Measurements from ENCODE around the gene RASSF5. TPM values are rescaled to one million over a fixed set of nuclear protein-coding genes. Genes with fewer than 3 reads are reported as not detected.
A peak's percentile ranks its signal among the peaks of the same experiment; 100 is the strongest.

RASSF5 gene
- total RNA-seq, 1 experiment from 2014 or later, result 2.1 TPM

DNA sequence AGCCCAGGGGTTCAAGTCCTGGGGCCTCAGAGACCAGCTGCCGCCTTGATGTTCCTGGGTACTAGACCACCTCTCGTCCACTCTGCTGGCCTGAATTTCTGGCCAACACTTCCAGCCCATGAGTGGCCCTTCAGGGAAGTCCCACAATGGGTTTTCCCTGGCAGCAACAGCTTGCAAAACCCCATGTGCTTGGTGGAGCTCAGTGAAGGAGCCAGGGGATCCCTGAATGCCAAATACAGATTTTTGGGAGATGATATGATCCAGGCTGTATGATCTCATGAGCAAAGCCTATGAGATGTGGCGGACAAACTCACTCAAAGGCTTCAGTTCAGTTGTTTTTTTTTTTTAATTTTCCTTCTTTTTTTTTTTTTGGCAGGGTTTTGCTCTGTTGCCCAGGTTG is 9.6 kb upstream of the RASSF5 start (continued):
- TF ChIP-seq, protein P1, sequence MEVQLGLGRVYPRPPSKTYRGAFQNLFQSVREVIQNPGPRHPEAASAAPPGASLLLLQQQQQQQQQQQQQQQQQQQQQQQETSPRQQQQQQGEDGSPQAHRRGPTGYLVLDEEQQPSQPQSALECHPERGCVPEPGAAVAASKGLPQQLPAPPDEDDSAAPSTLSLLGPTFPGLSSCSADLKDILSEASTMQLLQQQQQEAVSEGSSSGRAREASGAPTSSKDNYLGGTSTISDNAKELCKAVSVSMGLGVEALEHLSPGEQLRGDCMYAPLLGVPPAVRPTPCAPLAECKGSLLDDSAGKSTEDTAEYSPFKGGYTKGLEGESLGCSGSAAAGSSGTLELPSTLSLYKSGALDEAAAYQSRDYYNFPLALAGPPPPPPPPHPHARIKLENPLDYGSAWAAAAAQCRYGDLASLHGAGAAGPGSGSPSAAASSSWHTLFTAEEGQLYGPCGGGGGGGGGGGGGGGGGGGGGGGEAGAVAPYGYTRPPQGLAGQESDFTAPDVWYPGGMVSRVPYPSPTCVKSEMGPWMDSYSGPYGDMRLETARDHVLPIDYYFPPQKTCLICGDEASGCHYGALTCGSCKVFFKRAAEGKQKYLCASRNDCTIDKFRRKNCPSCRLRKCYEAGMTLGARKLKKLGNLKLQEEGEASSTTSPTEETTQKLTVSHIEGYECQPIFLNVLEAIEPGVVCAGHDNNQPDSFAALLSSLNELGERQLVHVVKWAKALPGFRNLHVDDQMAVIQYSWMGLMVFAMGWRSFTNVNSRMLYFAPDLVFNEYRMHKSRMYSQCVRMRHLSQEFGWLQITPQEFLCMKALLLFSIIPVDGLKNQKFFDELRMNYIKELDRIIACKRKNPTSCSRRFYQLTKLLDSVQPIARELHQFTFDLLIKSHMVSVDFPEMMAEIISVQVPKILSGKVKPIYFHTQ (CRISPR knock-in tag; IDR thresholded peaks at IDR 0.05), result no peak
- no peak for TF ChIP-seq CREM (CRISPR knock-in tag; IDR thresholded peaks at IDR 0.05)
- TF ChIP-seq GABPB1 (CRISPR knock-in tag; IDR thresholded peaks at IDR 0.05), result no peak
- TF ChIP-seq, protein P2, sequence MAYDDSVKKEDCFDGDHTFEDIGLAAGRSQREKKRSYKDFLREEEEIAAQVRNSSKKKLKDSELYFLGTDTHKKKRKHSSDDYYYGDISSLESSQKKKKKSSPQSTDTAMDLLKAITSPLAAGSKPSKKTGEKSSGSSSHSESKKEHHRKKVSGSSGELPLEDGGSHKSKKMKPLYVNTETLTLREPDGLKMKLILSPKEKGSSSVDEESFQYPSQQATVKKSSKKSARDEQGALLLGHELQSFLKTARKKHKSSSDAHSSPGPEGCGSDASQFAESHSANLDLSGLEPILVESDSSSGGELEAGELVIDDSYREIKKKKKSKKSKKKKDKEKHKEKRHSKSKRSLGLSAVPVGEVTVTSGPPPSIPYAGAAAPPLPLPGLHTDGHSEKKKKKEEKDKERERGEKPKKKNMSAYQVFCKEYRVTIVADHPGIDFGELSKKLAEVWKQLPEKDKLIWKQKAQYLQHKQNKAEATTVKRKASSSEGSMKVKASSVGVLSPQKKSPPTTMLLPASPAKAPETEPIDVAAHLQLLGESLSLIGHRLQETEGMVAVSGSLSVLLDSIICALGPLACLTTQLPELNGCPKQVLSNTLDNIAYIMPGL (CRISPR knock-in tag; IDR thresholded peaks at IDR 0.05), result no peak
- TF ChIP-seq, protein P3, sequence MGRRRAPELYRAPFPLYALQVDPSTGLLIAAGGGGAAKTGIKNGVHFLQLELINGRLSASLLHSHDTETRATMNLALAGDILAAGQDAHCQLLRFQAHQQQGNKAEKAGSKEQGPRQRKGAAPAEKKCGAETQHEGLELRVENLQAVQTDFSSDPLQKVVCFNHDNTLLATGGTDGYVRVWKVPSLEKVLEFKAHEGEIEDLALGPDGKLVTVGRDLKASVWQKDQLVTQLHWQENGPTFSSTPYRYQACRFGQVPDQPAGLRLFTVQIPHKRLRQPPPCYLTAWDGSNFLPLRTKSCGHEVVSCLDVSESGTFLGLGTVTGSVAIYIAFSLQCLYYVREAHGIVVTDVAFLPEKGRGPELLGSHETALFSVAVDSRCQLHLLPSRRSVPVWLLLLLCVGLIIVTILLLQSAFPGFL (CRISPR knock-in tag; IDR thresholded peaks at IDR 0.05; ENCODE audit: borderline replicate concordance), result no peak
- no peak for TF ChIP-seq MYBL2 (CRISPR knock-in tag; IDR thresholded peaks at IDR 0.05)
- no peak for TF ChIP-seq ZNF263 (CRISPR knock-in tag; IDR thresholded peaks at IDR 0.05; ENCODE audit: low read depth)
- TF ChIP-seq, protein P4, sequence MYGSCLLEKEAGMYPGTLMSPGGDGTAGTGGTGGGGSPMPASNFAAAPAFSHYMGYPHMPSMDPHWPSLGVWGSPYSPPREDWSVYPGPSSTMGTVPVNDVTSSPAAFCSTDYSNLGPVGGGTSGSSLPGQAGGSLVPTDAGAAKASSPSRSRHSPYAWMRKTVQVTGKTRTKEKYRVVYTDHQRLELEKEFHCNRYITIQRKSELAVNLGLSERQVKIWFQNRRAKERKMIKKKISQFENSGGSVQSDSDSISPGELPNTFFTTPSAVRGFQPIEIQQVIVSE (CRISPR knock-in tag; IDR thresholded peaks at IDR 0.05; ENCODE audit: borderline replicate concordance), result no peak
- no peak for TF ChIP-seq MXD4 (CRISPR knock-in tag; IDR thresholded peaks at IDR 0.05; ENCODE audit: borderline replicate concordance)

DNA sequence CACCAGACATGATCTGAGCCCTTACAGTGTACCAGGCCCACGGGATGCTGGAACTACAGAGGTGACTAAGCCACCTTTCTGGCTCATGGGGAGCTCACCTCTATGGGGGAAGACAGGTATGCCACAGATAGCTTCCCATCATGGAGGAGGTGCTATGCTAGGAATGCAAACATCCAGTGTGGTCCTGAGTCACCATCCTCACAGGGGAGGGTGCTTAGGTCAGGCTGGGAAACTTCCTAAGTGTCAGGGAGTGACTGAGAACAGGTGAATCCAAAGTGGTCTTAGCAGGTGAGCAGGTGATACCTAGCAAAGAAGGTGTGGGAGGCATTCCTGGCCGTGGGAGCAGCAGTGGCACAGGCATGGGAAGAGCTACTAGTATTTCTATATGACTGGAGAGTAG is 8.6 kb upstream of the RASSF5 start:
- Mint-ChIP-seq H3K4me3 (no peak overlapping the region), H3K27me3 (ENCODE audit: low read depth) (peaks cover 5% of the 10 kb centered on the region; the same call in 1 of the 2 replicates), H3K36me3 (no peaks in the 10 kb centered on the region), H3K27ac (no peak overlapping the region; the same call in 1 of the 2 replicates), H3K9me3 (no peaks in the 10 kb centered on the region), H3K4me1 (peaks cover 11% of the 10 kb centered on the region; the same call in 1 of the 2 replicates)
- DNase-seq (ENCODE audit: low spot score), result no peak
- ChIA-PET POLR2A (interaction anchor here (1.2 kb wide), 1 partner anchor 38 kb away, joined by 3 read pairs; no protein-coding TSS in a partner anchor), CTCF (interaction anchor here (0.6 to 4.7 kb wide), 7 partner anchors 8 to 114 kb away, joined by 3 to 30 read pairs (median 9); partner anchors contain the start of genes EIF2D and RASSF5)
- TF ChIP-seq HMGA2 (CRISPR knock-in tag; IDR thresholded peaks at IDR 0.05) (no peak), ATF1 (CRISPR knock-in tag; IDR thresholded peaks at IDR 0.05) (no peak), ZNF138 (CRISPR knock-in tag; conservative IDR thresholded peaks at IDR 0.05) (no peak), GTF2I (CRISPR knock-in tag; conservative IDR thresholded peaks at IDR 0.05) (no peak), NFATC4 (CRISPR knock-in tag; IDR thresholded peaks at IDR 0.05) (no peak), ZNF396 (CRISPR knock-in tag; IDR thresholded peaks at IDR 0.05; ENCODE audit: borderline replicate concordance) (no peak), EMX1 (CRISPR knock-in tag; IDR thresholded peaks at IDR 0.05) (no peak)
- TF ChIP-seq, protein P5, sequence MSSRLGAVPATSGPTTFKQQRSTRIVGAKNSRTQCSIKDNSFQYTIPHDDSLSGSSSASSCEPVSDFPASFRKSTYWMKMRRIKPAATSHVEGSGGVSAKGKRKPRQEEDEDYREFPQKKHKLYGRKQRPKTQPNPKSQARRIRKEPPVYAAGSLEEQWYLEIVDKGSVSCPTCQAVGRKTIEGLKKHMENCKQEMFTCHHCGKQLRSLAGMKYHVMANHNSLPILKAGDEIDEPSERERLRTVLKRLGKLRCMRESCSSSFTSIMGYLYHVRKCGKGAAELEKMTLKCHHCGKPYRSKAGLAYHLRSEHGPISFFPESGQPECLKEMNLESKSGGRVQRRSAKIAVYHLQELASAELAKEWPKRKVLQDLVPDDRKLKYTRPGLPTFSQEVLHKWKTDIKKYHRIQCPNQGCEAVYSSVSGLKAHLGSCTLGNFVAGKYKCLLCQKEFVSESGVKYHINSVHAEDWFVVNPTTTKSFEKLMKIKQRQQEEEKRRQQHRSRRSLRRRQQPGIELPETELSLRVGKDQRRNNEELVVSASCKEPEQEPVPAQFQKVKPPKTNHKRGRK (CRISPR knock-in tag; IDR thresholded peaks at IDR 0.05; ENCODE audit: borderline replicate concordance), result no peak
- TF ChIP-seq, protein P6, sequence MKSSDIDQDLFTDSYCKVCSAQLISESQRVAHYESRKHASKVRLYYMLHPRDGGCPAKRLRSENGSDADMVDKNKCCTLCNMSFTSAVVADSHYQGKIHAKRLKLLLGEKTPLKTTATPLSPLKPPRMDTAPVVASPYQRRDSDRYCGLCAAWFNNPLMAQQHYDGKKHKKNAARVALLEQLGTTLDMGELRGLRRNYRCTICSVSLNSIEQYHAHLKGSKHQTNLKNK (CRISPR knock-in tag; IDR thresholded peaks at IDR 0.05), result no peak
- TF ChIP-seq, protein P7, sequence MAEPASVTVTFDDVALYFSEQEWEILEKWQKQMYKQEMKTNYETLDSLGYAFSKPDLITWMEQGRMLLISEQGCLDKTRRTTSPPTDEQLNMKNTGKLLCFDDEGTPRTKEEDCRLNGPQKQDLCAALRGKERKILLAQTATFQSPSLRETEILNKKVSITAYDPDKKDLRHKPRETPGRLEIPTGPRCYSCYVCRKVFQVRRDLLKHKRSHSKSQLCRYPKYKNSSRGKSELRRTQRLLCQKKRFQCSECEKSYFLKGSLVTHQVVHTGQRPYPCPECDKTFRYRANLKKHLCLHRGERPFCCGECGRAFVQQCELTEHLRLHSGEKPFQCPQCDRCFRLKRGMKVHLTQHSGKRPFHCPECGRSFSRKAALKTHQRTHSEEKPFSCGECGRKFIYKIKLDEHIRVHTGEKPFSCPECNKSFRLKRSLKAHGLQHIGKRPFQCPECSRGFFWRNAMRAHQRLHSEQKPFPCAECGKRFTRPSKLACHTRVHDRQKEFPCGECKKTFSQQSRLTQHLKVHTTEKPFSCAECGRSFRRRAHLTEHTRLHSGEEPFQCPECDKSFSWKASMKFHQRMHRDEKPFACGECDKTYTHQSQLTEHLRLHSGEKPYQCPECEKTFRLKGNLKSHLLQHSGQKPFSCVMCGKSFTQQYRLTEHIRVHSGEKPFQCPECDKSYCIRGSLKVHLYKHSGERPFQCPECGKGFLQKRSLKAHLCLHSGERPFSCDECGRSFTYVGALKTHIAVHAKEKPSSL (CRISPR knock-in tag; conservative IDR thresholded peaks at IDR 0.05), result no peak
- TF ChIP-seq, protein P4 (CRISPR knock-in tag; IDR thresholded peaks at IDR 0.05; ENCODE audit: borderline replicate concordance), result no peak
- TF ChIP-seq, protein P8, sequence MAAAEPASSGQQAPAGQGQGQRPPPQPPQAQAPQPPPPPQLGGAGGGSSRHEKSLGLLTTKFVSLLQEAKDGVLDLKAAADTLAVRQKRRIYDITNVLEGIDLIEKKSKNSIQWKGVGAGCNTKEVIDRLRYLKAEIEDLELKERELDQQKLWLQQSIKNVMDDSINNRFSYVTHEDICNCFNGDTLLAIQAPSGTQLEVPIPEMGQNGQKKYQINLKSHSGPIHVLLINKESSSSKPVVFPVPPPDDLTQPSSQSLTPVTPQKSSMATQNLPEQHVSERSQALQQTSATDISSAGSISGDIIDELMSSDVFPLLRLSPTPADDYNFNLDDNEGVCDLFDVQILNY (CRISPR knock-in tag; IDR thresholded peaks at IDR 0.05), result no peak
- ATAC-seq, result peak; percentile 86

Measured in WTC11 (cell line).